Endothelial cell of umbilical vein (primary cell): ENCODE data around the gene CAMKMT. TPM values are rescaled to one million over a fixed set of nuclear protein-coding genes. Genes with fewer than 3 reads are reported as not detected.

Experiments used
- BruUV-seq: library from RNA; stranded (reverse); fragments of 400-500 nt; replicated peaks from 2 replicates; lab custom pipeline; 2021; lab: Mats Ljungman, UMichigan
- CTCF ChIA-PET: fragments of 300-600, 350-600 bp; sonication (Branson Sonifier 250); formaldehyde crosslinking; loops from one replicate; lab custom pipeline; 2021; ENCODE audit warnings: antibody characterized with exemption, inconsistent platforms; lab: Charles Lee
- POLR2A ChIA-PET: fragments of 300-600, 350-600 bp; sonication (Branson Sonifier 250); formaldehyde crosslinking; loops from one replicate; lab custom pipeline; 2021; ENCODE audit warnings: antibody characterized with exemption, inconsistent platforms; lab: Charles Lee
- DNase-seq: peaks from one replicate; pipeline ENCODE4 v3.0.0-alpha.2; 2011; ENCODE audit warnings: low read depth, low spot score
- FAIRE-seq: peaks from 2 replicates; lab custom pipeline; 2011; peaks lifted over from hg19 to GRCh38; lab: Jason Lieb, UNC
- H2AFZ ChIP-seq: 2 replicates; pipeline ENCODE4 v1.6.0; 2012; ENCODE audit warnings: low read depth, low read length, control low read depth, inconsistent platforms
- H3K27ac ChIP-seq: 2 replicates; pipeline ENCODE4 v1.5.1; 2011; ENCODE audit warnings: low read depth, mild to moderate bottlenecking, control low read depth, low read length, moderate library complexity; ENCODE audit not compliant: insufficient read depth
- H3K27me3 ChIP-seq, 2 experiments: 2 replicates each; pipeline versions ENCODE4 v1.6.0 to v1.6.1; 2011; ENCODE audit warnings: low read length in 2 of 2, mixed read lengths in 1 of 2; ENCODE audit not compliant: control insufficient read depth in 2 of 2, insufficient read depth in 2 of 2
- H3K36me3 ChIP-seq, 2 experiments: 2 replicates in 1 of 2; 3 replicates in 1 of 2; pipeline ENCODE4 v1.5.1; 2011; ENCODE audit warnings: low read length in 2 of 2, mild to moderate bottlenecking in 1 of 2, moderate library complexity in 1 of 2; ENCODE audit not compliant: control insufficient read depth in 2 of 2, insufficient read depth in 2 of 2; ENCODE audit errors: extremely low read depth in 1 of 2
- H3K4me1 ChIP-seq: 3 replicates; pipeline ENCODE4 v1.5.1; 2011; ENCODE audit warnings: mild to moderate bottlenecking, low read length; ENCODE audit not compliant: control insufficient read depth, insufficient read depth; ENCODE audit errors: extremely low read depth
- H3K4me2 ChIP-seq: 2 replicates; pipeline ENCODE4 v1.6.1; 2011; ENCODE audit warnings: low read length, control low read depth, mixed read lengths; ENCODE audit not compliant: insufficient read depth
- H3K4me3 ChIP-seq, 3 experiments: fragments of 200-600 bp in 1 of 3; sonication (generic), shearing (Covaris generic) in 1 of 3; replicated peaks in 1 of 3; 2 replicates each; pipeline ENCODE4 v1.5.1; 2011 to 2016; ENCODE audit warnings: control low read depth in 3 of 3, low read length in 3 of 3, mild to moderate bottlenecking in 2 of 3, inconsistent platforms in 1 of 3, low read depth in 1 of 3, moderate library complexity in 1 of 3; ENCODE audit not compliant: insufficient read depth in 1 of 3
- H3K79me2 ChIP-seq: 2 replicates; pipeline ENCODE4 v1.6.0; 2012; ENCODE audit warnings: low read length, inconsistent platforms; ENCODE audit not compliant: control insufficient read depth, insufficient read depth
- H3K9ac ChIP-seq: replicated peaks from 2 replicates; pipeline ENCODE3; 2011; ENCODE audit warnings: low read length, control low read depth; ENCODE audit not compliant: insufficient read depth; ENCODE audit errors: extremely low read depth
- H3K9me1 ChIP-seq: replicated peaks from 3 replicates; pipeline ENCODE4 v1.6.0; 2011; ENCODE audit warnings: mild to moderate bottlenecking, low read length; ENCODE audit not compliant: control insufficient read depth, insufficient read depth; ENCODE audit errors: extremely low read depth
- H3K9me3 ChIP-seq: replicated peaks from 2 replicates; pipeline ENCODE4 v1.5.1; 2012; ENCODE audit warnings: low read length, inconsistent platforms; ENCODE audit not compliant: control insufficient read depth, insufficient read depth
- H4K20me1 ChIP-seq: replicated peaks from 2 replicates; pipeline ENCODE3; 2011; ENCODE audit warnings: mild to moderate bottlenecking, low read length; ENCODE audit not compliant: control insufficient read depth, insufficient read depth; ENCODE audit errors: extremely low read depth
- CTCF ChIP-seq, 2 donors: IDR thresholded peaks; 1 replicate in 1 of 2; 2 replicates in 1 of 2; pipeline ENCODE4 v1.5.1; 2011; ENCODE audit warnings: low read length in 2 of 2, mild to moderate bottlenecking in 2 of 2, moderate library complexity in 2 of 2, control low read depth in 1 of 2, inconsistent platforms in 1 of 2, low read depth in 1 of 2; ENCODE audit not compliant: insufficient read depth in 1 of 2; ENCODE audit errors: extremely low read depth in 1 of 2
- EZH2 ChIP-seq: IDR thresholded peaks from 2 replicates; pipeline ENCODE4 v1.6.1; 2012; ENCODE audit warnings: borderline replicate concordance, low read depth, mild to moderate bottlenecking, moderate library complexity, low read length, inconsistent platforms; ENCODE audit not compliant: severe bottlenecking
- FOS ChIP-seq: IDR thresholded peaks from 2 replicates; pipeline ENCODE4 v1.6.1; 2011; ENCODE audit warnings: mild to moderate bottlenecking, low read length, moderate library complexity, borderline replicate concordance; ENCODE audit not compliant: insufficient read depth
- GATA2 ChIP-seq: IDR thresholded peaks from 2 replicates; pipeline ENCODE4 v1.7.0; 2011; ENCODE audit warnings: low read depth, mild to moderate bottlenecking, moderate library complexity, mixed read lengths, low read length; ENCODE audit not compliant: insufficient read length, insufficient read depth
- JUN ChIP-seq: IDR thresholded peaks from 2 replicates; pipeline ENCODE4 v1.6.1; 2011; ENCODE audit warnings: borderline replicate concordance, low read depth; ENCODE audit not compliant: insufficient read length, insufficient read depth
- MAX ChIP-seq: IDR thresholded peaks from 2 replicates; pipeline ENCODE4 v1.6.1; 2011; ENCODE audit not compliant: insufficient read depth, insufficient read length
- MYC ChIP-seq: IDR thresholded peaks from one replicate; pipeline ENCODE4 v1.6.1; 2011; ENCODE audit warnings: mild to moderate bottlenecking, low read depth, low read length
- POLR2A ChIP-seq: IDR thresholded peaks from 2 replicates; pipeline ENCODE4 v1.6.1; 2012; ENCODE audit warnings: low read depth, mild to moderate bottlenecking, control low read depth, low read length
- POLR2AphosphoS5 ChIP-seq: IDR thresholded peaks from 2 replicates; pipeline ENCODE4 v1.6.1; 2012; ENCODE audit warnings: low read depth, mild to moderate bottlenecking, control low read depth, low read length, moderate library complexity; ENCODE audit not compliant: insufficient read depth
- dilution Hi-C: fragments of 300-500 bp; cut with MboI; formaldehyde crosslinking; loops from one replicate; pipeline ENCODE4 v1.15.0; 2019; ENCODE audit warnings: low sequenced_read_pairs; ENCODE audit not compliant: extremely low pct_ligation_motif_present
- intact Hi-C: fragments of 100-400 bp; cut with micrococcal nuclease; formaldehyde crosslinking; loops from one replicate; pipeline ENCODE4 v1.10.0; 2022
- polyA plus RNA-seq, 4 experiments: library from polyadenylated mRNA; depleted of rRNA in 3 of 4; stranded (reverse) in 3 of 4; unstranded in 1 of 4; fragments of >200 nt; gene quantifications; 2 replicates each; pipeline versions ENCODE4 v1.2.1 to v1.2.3, GENCODE V29; 2011 to 2012; ENCODE audit warnings: missing spikeins in 1 of 4
- total RNA-seq: library from RNA; stranded (reverse); gene quantifications from 2 replicates; pipeline ENCODE4 v1.2.3, GENCODE V29; 2021

Gene CAMKMT
- total and polyA plus RNA-seq, 2 donors (not counting 3 experiments of a cell fraction or from before 2014, with no cell fraction given), result 4.1 to 10.7 TPM

- dilution Hi-C loops (no loop called here), intact Hi-C loops (no loop called here)
- DNase-seq (no peak), FAIRE-seq (no peak)
- no peak for TF ChIP-seq FOS
- no peak for TF ChIP-seq JUN
- Histone ChIP-seq H3K9me3 (no peaks in the 10 kb centered on the region), H4K20me1 (no peaks in the 10 kb centered on the region), H2AFZ (no peak overlapping the region), H3K9ac (no peak overlapping the region), H3K27me3 (no peaks in the 10 kb centered on the region), H3K4me2 (no peak overlapping the region), H3K36me3 (no peaks in the 10 kb centered on the region), H3K9me1 (no peaks in the 10 kb centered on the region), H3K4me1 (no peaks in the 10 kb centered on the region), H3K79me2 (no peaks in the 10 kb centered on the region), H3K27ac (no peak overlapping the region), H3K4me3 (no peak overlapping the region)
- ChIA-PET POLR2A (no interaction called here), CTCF (interaction anchor here (0.7 to 1.3 kb wide), 3 partner anchors 13 to 208 kb away, joined by 3 to 5 read pairs (median 4); no protein-coding TSS in a partner anchor)
- no TSS peak for BruUV-seq
Measured at GRCh38 chr2:44687686-44688455, 326.1 kb downstream of the CAMKMT start.

GRCh38 chr2:44688456-44689124 lies 326.8 kb downstream of the CAMKMT start:
- dilution Hi-C loops (no loop called here), intact Hi-C loops (no loop called here)
- TF ChIP-seq GATA2, result no peak
- TF ChIP-seq EZH2, result no peak
- TF ChIP-seq CTCF (IDR thresholded peaks at IDR 0.05; ENCODE audit: extremely low read depth in 1 of 2, insufficient read depth in 1 of 2, low read depth in 1 of 2, low read length in 2 of 2), result no peak
- TF ChIP-seq JUN, result no peak
- TF ChIP-seq POLR2AphosphoS5, result no peak
- TF ChIP-seq MYC, result no peak
- TF ChIP-seq MAX, result no peak
- TF ChIP-seq FOS, result no peak
- no peak for TF ChIP-seq POLR2A

More at GRCh38 chr2:44688456-44689124, 326.8 kb downstream of the CAMKMT start:
- Histone ChIP-seq H3K4me3 (no peak overlapping the region), H3K4me2 (no peak overlapping the region), H3K36me3 (no peaks in the 10 kb centered on the region), H3K9me3 (no peaks in the 10 kb centered on the region), H3K79me2 (no peaks in the 10 kb centered on the region), H3K9me1 (no peaks in the 10 kb centered on the region), H3K27ac (no peak overlapping the region), H2AFZ (no peak overlapping the region), H3K27me3 (no peaks in the 10 kb centered on the region), H4K20me1 (no peaks in the 10 kb centered on the region), H3K9ac (no peak overlapping the region), H3K4me1 (no peaks in the 10 kb centered on the region)
- no peak for FAIRE-seq
- ChIA-PET CTCF (interaction anchor here (0.7 kb wide), 1 partner anchor 14 kb away, joined by 3 read pairs; no protein-coding TSS in a partner anchor), POLR2A (no interaction called here)
- no peak for DNase-seq
- no TSS peak for BruUV-seq
